Measurements from ENCODE around the gene MEX3A. TPM values are rescaled to one million over a fixed set of nuclear protein-coding genes. Genes with fewer than 3 reads are reported as not detected.

MEX3A gene
- total and polyA plus RNA-seq, 2 of the 8 experiments (the other 6 are each of a cell fraction or from before 2014, with no cell fraction given), result 34.1 to 52.4 TPM

Other genes with a start within 250 kb of the MEX3A start
- 52.1 and 52.9 TPM in 2 replicates for gene GON4L, start 225.3 kb downstream of the MEX3A start, total RNA-seq (2021; fragmentation: NEBNext Ultra II Directional; extraction: Animal tissue kit (Norgen Biotek cat#: 25700))
- 25.7 and 26.2 TPM in 2 replicates for gene GON4L, start 225.3 kb downstream of the MEX3A start, polyA plus RNA-seq (2011; rRNA removed)
- gene SYT11, start 222.9 kb downstream of the MEX3A start, total RNA-seq (2021; fragmentation: NEBNext Ultra II Directional; extraction: Animal tissue kit (Norgen Biotek cat#: 25700)), result 9.6 and 9.7 TPM in 2 replicates
- gene SYT11, start 222.9 kb downstream of the MEX3A start, polyA plus RNA-seq (2011; rRNA removed), result 6.1 and 7.2 TPM in 2 replicates
- 25.3 TPM in 2 replicates for gene RIT1, start 171.1 kb downstream of the MEX3A start, total RNA-seq (2021; fragmentation: NEBNext Ultra II Directional; extraction: Animal tissue kit (Norgen Biotek cat#: 25700))
- gene RIT1, start 171.1 kb downstream of the MEX3A start, polyA plus RNA-seq (2011; rRNA removed), result 19.7 and 26.8 TPM in 2 replicates
- gene KHDC4, start 148.1 kb downstream of the MEX3A start, total RNA-seq (2021; fragmentation: NEBNext Ultra II Directional; extraction: Animal tissue kit (Norgen Biotek cat#: 25700)), result 53.4 and 56.6 TPM in 2 replicates
- 59.9 and 81.1 TPM in 2 replicates for gene KHDC4, start 148.1 kb downstream of the MEX3A start, polyA plus RNA-seq (2011; rRNA removed)
- not detected in 2 replicates for gene RXFP4, start 140.8 kb downstream of the MEX3A start, total RNA-seq (2021; fragmentation: NEBNext Ultra II Directional; extraction: Animal tissue kit (Norgen Biotek cat#: 25700))
- 0.09 TPM in 1 of 2 replicates, not detected in the other for gene RXFP4, start 140.8 kb downstream of the MEX3A start, polyA plus RNA-seq (2011; rRNA removed)
- 68.3 and 80.5 TPM in 2 replicates for gene ARHGEF2, start 103.9 kb downstream of the MEX3A start, total RNA-seq (2021; fragmentation: NEBNext Ultra II Directional; extraction: Animal tissue kit (Norgen Biotek cat#: 25700))
- 42.7 and 55.0 TPM in 2 replicates for gene ARHGEF2, start 103.9 kb downstream of the MEX3A start, polyA plus RNA-seq (2011; rRNA removed)
- 190 and 196 TPM in 2 replicates for gene SSR2, start 61.5 kb downstream of the MEX3A start, total RNA-seq (2021; fragmentation: NEBNext Ultra II Directional; extraction: Animal tissue kit (Norgen Biotek cat#: 25700))
- gene SSR2, start 61.5 kb downstream of the MEX3A start, polyA plus RNA-seq (2011; rRNA removed), result 411 and 648 TPM in 2 replicates
- gene UBQLN4, start 28.7 kb downstream of the MEX3A start, total RNA-seq (2021; fragmentation: NEBNext Ultra II Directional; extraction: Animal tissue kit (Norgen Biotek cat#: 25700)), result 37.7 and 39.8 TPM in 2 replicates
- 47.8 and 52.0 TPM in 2 replicates for gene UBQLN4, start 28.7 kb downstream of the MEX3A start, polyA plus RNA-seq (2011; rRNA removed)
- gene LAMTOR2, start 27.7 kb downstream of the MEX3A start, total RNA-seq (2021; fragmentation: NEBNext Ultra II Directional; extraction: Animal tissue kit (Norgen Biotek cat#: 25700)), result 50.5 and 54.7 TPM in 2 replicates
- gene LAMTOR2, start 27.7 kb downstream of the MEX3A start, polyA plus RNA-seq (2011; rRNA removed), result 122 and 131 TPM in 2 replicates
- gene RAB25, start 21.3 kb downstream of the MEX3A start, total RNA-seq (2021; fragmentation: NEBNext Ultra II Directional; extraction: Animal tissue kit (Norgen Biotek cat#: 25700)), result 34.8 and 38.5 TPM in 2 replicates
- gene RAB25, start 21.3 kb downstream of the MEX3A start, polyA plus RNA-seq (2011; rRNA removed), result 98.2 and 117 TPM in 2 replicates
- 46.8 and 48.0 TPM in 2 replicates for gene LMNA, start 32.2 kb upstream of the MEX3A start, total RNA-seq (2021; fragmentation: NEBNext Ultra II Directional; extraction: Animal tissue kit (Norgen Biotek cat#: 25700))
- 25.8 and 38.3 TPM in 2 replicates for gene LMNA, start 32.2 kb upstream of the MEX3A start, polyA plus RNA-seq (2011; rRNA removed)
- 5.9 and 7.3 TPM in 2 replicates for gene SEMA4A, start 71.1 kb upstream of the MEX3A start, total RNA-seq (2021; fragmentation: NEBNext Ultra II Directional; extraction: Animal tissue kit (Norgen Biotek cat#: 25700))
- 10.6 and 12.0 TPM in 2 replicates for gene SEMA4A, start 71.1 kb upstream of the MEX3A start, polyA plus RNA-seq (2011; rRNA removed)
- gene SLC25A44, start 111.6 kb upstream of the MEX3A start, total RNA-seq (2021; fragmentation: NEBNext Ultra II Directional; extraction: Animal tissue kit (Norgen Biotek cat#: 25700)), result 23.4 and 31.4 TPM in 2 replicates
- gene SLC25A44, start 111.6 kb upstream of the MEX3A start, polyA plus RNA-seq (2011; rRNA removed), result 27.0 and 32.1 TPM in 2 replicates
- 113 and 116 TPM in 2 replicates for gene PMF1, start 130.5 kb upstream of the MEX3A start, total RNA-seq (2021; fragmentation: NEBNext Ultra II Directional; extraction: Animal tissue kit (Norgen Biotek cat#: 25700))
- gene PMF1, start 130.5 kb upstream of the MEX3A start, polyA plus RNA-seq (2011; rRNA removed), result 296 and 337 TPM in 2 replicates
- gene BGLAP, start 159.7 kb upstream of the MEX3A start, total RNA-seq (2021; fragmentation: NEBNext Ultra II Directional; extraction: Animal tissue kit (Norgen Biotek cat#: 25700)), result 0.78 and 1.2 TPM in 2 replicates
- 1.5 and 3.2 TPM in 2 replicates for gene BGLAP, start 159.7 kb upstream of the MEX3A start, polyA plus RNA-seq (2011; rRNA removed)
- gene PAQR6, start 165.6 kb upstream of the MEX3A start, total RNA-seq (2021; fragmentation: NEBNext Ultra II Directional; extraction: Animal tissue kit (Norgen Biotek cat#: 25700)), result 7.1 and 7.2 TPM in 2 replicates
- 11.3 and 20.2 TPM in 2 replicates for gene PAQR6, start 165.6 kb upstream of the MEX3A start, polyA plus RNA-seq (2011; rRNA removed)
- 94.7 and 98.0 TPM in 2 replicates for gene SMG5, start 200.4 kb upstream of the MEX3A start, total RNA-seq (2021; fragmentation: NEBNext Ultra II Directional; extraction: Animal tissue kit (Norgen Biotek cat#: 25700))
- gene SMG5, start 200.4 kb upstream of the MEX3A start, polyA plus RNA-seq (2011; rRNA removed), result 32.7 and 45.2 TPM in 2 replicates
- 1.7 and 2.1 TPM in 2 replicates for gene TMEM79, start 201.9 kb upstream of the MEX3A start, total RNA-seq (2021; fragmentation: NEBNext Ultra II Directional; extraction: Animal tissue kit (Norgen Biotek cat#: 25700))
- gene TMEM79, start 201.9 kb upstream of the MEX3A start, polyA plus RNA-seq (2011; rRNA removed), result 2.3 and 3.9 TPM in 2 replicates
- gene GLMP, start 213.2 kb upstream of the MEX3A start, total RNA-seq (2021; fragmentation: NEBNext Ultra II Directional; extraction: Animal tissue kit (Norgen Biotek cat#: 25700)), result 47.6 and 48.1 TPM in 2 replicates
- 59.5 and 69.3 TPM in 2 replicates for gene GLMP, start 213.2 kb upstream of the MEX3A start, polyA plus RNA-seq (2011; rRNA removed)
- not detected in 2 replicates for gene VHLL, start 216.8 kb upstream of the MEX3A start, total RNA-seq (2021; fragmentation: NEBNext Ultra II Directional; extraction: Animal tissue kit (Norgen Biotek cat#: 25700))
- not detected in 2 replicates for gene VHLL, start 216.8 kb upstream of the MEX3A start, polyA plus RNA-seq (2011; rRNA removed)

Measured in H1 (cell line).